IMR-90 (cell line): ENCODE measurements around the gene MLLT10. TPM values are rescaled to one million over a fixed set of nuclear protein-coding genes. Genes with fewer than 3 reads are reported as not detected.

Experiments used
- ATAC-seq: fragments of 200-7000 bp; cut with Tn5 transposase; 2 replicates; pipeline ENCODE4 v1.9.1; 2020; ENCODE audit warnings: low read depth, mild to moderate bottlenecking, moderate library complexity
- BruUV-seq: library from RNA; stranded (reverse); fragments of 400-500 nt; replicated peaks from 2 replicates; lab custom pipeline; 2021; lab: Mats Ljungman, UMichigan
- CTCF ChIA-PET: fragments of 300-600 bp; formaldehyde crosslinking; extraction: SDS; loops from one replicate; lab custom pipeline; 2021; ENCODE audit warnings: antibody characterized with exemption; lab: Yijun Ruan, JAX
- POLR2A ChIA-PET: fragments of 300-600 bp; sonication (Branson Sonifier 250); formaldehyde crosslinking; loops from one replicate; lab custom pipeline; 2022; ENCODE audit warnings: antibody characterized with exemption; ENCODE audit not compliant: unreplicated experiment; lab: Charles Lee
- DNase-seq: peaks from one replicate; pipeline ENCODE4 v3.0.0; 2013
- H2AFZ ChIP-seq: replicated peaks from 2 replicates; pipeline ENCODE3; 2013; ENCODE audit warnings: low read length, mild to moderate bottlenecking; ENCODE audit not compliant: poor library complexity
- H2AK5ac ChIP-seq: 2 replicates; pipeline ENCODE4 v1.6.1; 2013; ENCODE audit warnings: low read depth, low read length, inconsistent platforms
- H2AK9ac ChIP-seq: replicated peaks from 2 replicates; pipeline ENCODE3; 2013; ENCODE audit warnings: mild to moderate bottlenecking, low read depth, low read length, moderate library complexity; ENCODE audit not compliant: poor library complexity
- H2BK120ac ChIP-seq: 2 replicates; pipeline ENCODE4 v1.6.1; 2013; ENCODE audit warnings: low read depth, low read length, inconsistent platforms
- H2BK15ac ChIP-seq: 3 replicates; pipeline ENCODE4 v1.6.1; 2013; ENCODE audit warnings: low read depth, low read length, inconsistent platforms
- H2BK20ac ChIP-seq: 2 replicates; pipeline ENCODE4 v1.6.1; 2013; ENCODE audit warnings: low read depth, mild to moderate bottlenecking, inconsistent platforms, low read length, moderate library complexity
- H2BK5ac ChIP-seq: 2 replicates; pipeline ENCODE4 v1.6.1; 2013; ENCODE audit warnings: mild to moderate bottlenecking, low read depth, low read length, inconsistent platforms; ENCODE audit not compliant: poor library complexity, severe bottlenecking
- H3K14ac ChIP-seq: replicated peaks from 2 replicates; pipeline ENCODE4 v1.6.1; 2013; ENCODE audit warnings: low read depth, low read length, inconsistent platforms
- H3K18ac ChIP-seq: 2 replicates; pipeline ENCODE4 v1.6.1; 2013; ENCODE audit warnings: low read depth, low read length, control low read depth
- H3K23ac ChIP-seq: 2 replicates; pipeline ENCODE4 v1.6.1; 2013; ENCODE audit warnings: low read depth, low read length, inconsistent platforms
- H3K27ac ChIP-seq: 2 replicates; pipeline ENCODE4 v1.5.1; 2013; ENCODE audit warnings: mild to moderate bottlenecking, control low read depth, low read length; ENCODE audit not compliant: insufficient read depth
- H3K27me3 ChIP-seq: 2 replicates; pipeline ENCODE4 v1.6.1; 2013; ENCODE audit warnings: low read length; ENCODE audit not compliant: control insufficient read depth, insufficient read depth
- H3K36me3 ChIP-seq: 2 replicates; pipeline ENCODE4 v1.6.1; 2013; ENCODE audit warnings: low read length, mixed read lengths; ENCODE audit not compliant: control insufficient read depth, insufficient read depth
- H3K4ac ChIP-seq: 2 replicates; pipeline ENCODE4 v1.6.1; 2013; ENCODE audit warnings: low read depth, low read length, inconsistent platforms
- H3K4me1 ChIP-seq: 2 replicates; pipeline ENCODE4 v1.6.1; 2013; ENCODE audit warnings: low read length, mixed read lengths; ENCODE audit not compliant: control insufficient read depth, insufficient read depth
- H3K4me2 ChIP-seq: 2 replicates; pipeline ENCODE4 v1.6.1; 2013; ENCODE audit warnings: low read depth, mild to moderate bottlenecking, control low read depth, low read length, moderate library complexity
- H3K4me3 ChIP-seq: 2 replicates; pipeline ENCODE4 v1.5.1; 2013; ENCODE audit warnings: low read depth, mild to moderate bottlenecking, control low read depth, low read length, moderate library complexity; ENCODE audit not compliant: insufficient read depth
- H3K56ac ChIP-seq: 2 replicates; pipeline ENCODE4 v1.6.1; 2013; ENCODE audit warnings: low read length, inconsistent platforms; ENCODE audit not compliant: insufficient read depth; ENCODE audit errors: extremely low read depth
- H3K79me1 ChIP-seq, 2 experiments: 2 replicates each; pipeline ENCODE4 v1.6.1; 2013; ENCODE audit warnings: low read length in 2 of 2, inconsistent platforms in 1 of 2, low read depth in 1 of 2
- H3K9ac ChIP-seq: 2 replicates; pipeline ENCODE4 v1.6.1; 2013; ENCODE audit warnings: low read depth, low read length, control low read depth
- H3K9me1 ChIP-seq: 2 replicates; pipeline ENCODE4 v1.6.1; 2013; ENCODE audit warnings: low read length, inconsistent platforms; ENCODE audit not compliant: insufficient read depth
- H3K9me3 ChIP-seq: 2 replicates; pipeline ENCODE4 v1.6.1; 2013; ENCODE audit warnings: low read length; ENCODE audit not compliant: control insufficient read depth, insufficient read depth
- H4K20me1 ChIP-seq: 2 replicates; pipeline ENCODE4 v1.6.1; 2013; ENCODE audit warnings: low read length, inconsistent platforms; ENCODE audit not compliant: insufficient read depth
- H4K5ac ChIP-seq: 2 replicates; pipeline ENCODE4 v1.6.1; 2013; ENCODE audit warnings: mild to moderate bottlenecking, low read depth, low read length, control low read depth
- H4K8ac ChIP-seq, 2 experiments: 2 replicates each; pipeline ENCODE4 v1.6.1; 2013; ENCODE audit warnings: low read depth in 2 of 2, low read length in 2 of 2, control low read depth in 1 of 2, inconsistent platforms in 1 of 2
- H4K91ac ChIP-seq: 2 replicates; pipeline ENCODE4 v1.6.1; 2013; ENCODE audit warnings: low read depth, low read length, inconsistent platforms; ENCODE audit not compliant: insufficient read depth
- CEBPB ChIP-seq: IDR thresholded peaks from 2 replicates; pipeline ENCODE4 v1.6.1; 2012; ENCODE audit warnings: low read depth, low read length, improper control_type of control experiment
- CHD1 ChIP-seq: IDR thresholded peaks from 2 replicates; pipeline ENCODE4 v1.6.1; 2012; ENCODE audit warnings: low read depth, low read length, improper control_type of control experiment
- CTCF ChIP-seq: conservative IDR thresholded peaks from 2 replicates; pipeline ENCODE4 v1.5.1; 2012; ENCODE audit warnings: mild to moderate bottlenecking, low read depth, low read length, improper control_type of control experiment
- ELK1 ChIP-seq: fragments of 150-350 bp; IDR thresholded peaks from 2 replicates; pipeline ENCODE4 v1.6.1; 2016; ENCODE audit warnings: low read depth, mild to moderate bottlenecking, low read length, moderate library complexity, borderline replicate concordance
- MXI1 ChIP-seq: IDR thresholded peaks from 2 replicates; pipeline ENCODE4 v1.6.1; 2012; ENCODE audit warnings: low read depth, mild to moderate bottlenecking, low read length, moderate library complexity, borderline replicate concordance
- WGBS, 2 experiments: methylation state at CpG; one replicate each; pipeline versions ENCODE4 v1.1.5 to v1.1.7; 2013; ENCODE audit warnings: missing lambda C conversion rate in 2 of 2; ENCODE audit not compliant: insufficient read length in 1 of 2; ENCODE audit errors: extremely low coverage in 2 of 2; 5-methylcytosine and 5-hydroxymethylcytosine counted together
- dilution Hi-C: fragments of 300-500 bp; cut with HindIII; formaldehyde crosslinking; loops from one replicate; pipeline ENCODE4 v1.14.3; 2018; ENCODE audit warnings: low sequenced_read_pairs; ENCODE audit not compliant: unreplicated experiment
- in situ Hi-C: fragments of 300-500 bp; cut with MboI; formaldehyde crosslinking; loops from 3 replicates; pipeline ENCODE4 v1.14.3; 2019; ENCODE audit warnings: low sequenced_read_pairs, inconsistent platforms, mixed read lengths
- intact Hi-C: fragments of 100-400 bp; cut with micrococcal nuclease; formaldehyde crosslinking; loops from 2 replicates; pipeline ENCODE4 v1.10.0; 2022
- polyA plus RNA-seq, 3 experiments: library from polyadenylated mRNA; depleted of rRNA; stranded (reverse); fragments of >200 nt; gene quantifications; 2 replicates each; pipeline ENCODE4 v1.2.3, GENCODE V29; 2012; ENCODE audit warnings: low replicate concordance in 1 of 3
- total RNA-seq: library from RNA; depleted of rRNA; stranded (reverse); fragments of >200 nt; gene quantifications from 2 replicates; pipeline ENCODE4 v1.2.3, GENCODE V29; 2012

MLLT10 gene
- total and polyA plus RNA-seq, 2 of the 4 experiments (the other 2 are of a cell fraction): 22.5 to 29.0 TPM

- Histone ChIP-seq H4K91ac (no peak overlapping the region), H3K36me3 (no peaks in the 10 kb centered on the region), H4K5ac (no peak overlapping the region; the same call in 1 of the 2 replicates), H3K9ac (no peak overlapping the region), H2BK5ac (no peak overlapping the region), H2AK5ac (peak overlapping the region; percentile 40; the same call in 1 of the 2 replicates), H2AFZ (no peak overlapping the region), H3K4me2 (no peak overlapping the region), H3K27ac (no peak overlapping the region), H3K9me1 (0 out of 2 replicates have a peak, but pooled peaks cover 3% of the 10 kb centered on the region), H2AK9ac (no peak overlapping the region), H3K27me3 (no peaks in the 10 kb centered on the region), H3K56ac (no peak overlapping the region), H2BK15ac (no peak overlapping the region), H4K20me1 (no peaks in the 10 kb centered on the region), H3K4me1 (peaks cover 3% of the 10 kb centered on the region), H3K14ac (no peak overlapping the region), H3K79me1 (peaks cover 0 to 6% of the 10 kb centered on the region in 2 experiments; a peak in 1 of 4 replicates), H3K4me3 (no peak overlapping the region), H4K8ac (peak overlapping the region in 1 of 2 experiments; percentile 14; a peak in 1 of 4 replicates), H3K4ac (no peak overlapping the region), H3K23ac (peak overlapping the region; percentile 5; the same call in 1 of the 2 replicates), H3K9me3 (no peaks in the 10 kb centered on the region), H2BK120ac (no peak overlapping the region), H3K18ac (no peak overlapping the region), H2BK20ac (no peak overlapping the region)
- 36 to 100% methylated on average over 1 to 5 of the region's 8 CpGs for WGBS, 2 experiments
- intact Hi-C loops: loop anchor here (5.0 to 10.0 kb wide), 2 partner anchors 434 to 444 kb away; no protein-coding TSS in a partner anchor
- BruUV-seq: no TSS peak
- ATAC-seq: no peak
- TF ChIP-seq CEBPB: no peak
- no peak for TF ChIP-seq CHD1
- TF ChIP-seq CTCF: no peak
- no peak for TF ChIP-seq ELK1
- no peak for TF ChIP-seq MXI1
- ChIA-PET CTCF (interaction anchor here (0.5 kb wide), 1 partner anchor 140 kb away, joined by 4 read pairs; no protein-coding TSS in a partner anchor), POLR2A (no interaction called here)
- DNase-seq: no peak
- dilution Hi-C loops: no loop called here
- in situ Hi-C loops: loop anchor here (25.0 kb wide), 3 partner anchors 791 to 1091 kb away; partner anchors contain the start of genes BMI1 and COMMD3
These were observed 13.1 kb upstream of the MLLT10 start for GRCh38 chr10:21520949-21521348.
